ENCODE data around the gene RAMP2.
"Not testable (repeated sequence)": the region's sequence is repeated elsewhere in the genome, so short reads cannot be mapped to it uniquely, and the experiment has no call there.

Gene RAMP2

GRCh38 chr17:42760652-42761581, at the start of gene RAMP2:
Gene RAMP2, plus strand, starts transcription at chr17:42761227. Its CDS starts 35 bp downstream, at chr17:42761262.
- DNase-seq, result no peak

DNA sequence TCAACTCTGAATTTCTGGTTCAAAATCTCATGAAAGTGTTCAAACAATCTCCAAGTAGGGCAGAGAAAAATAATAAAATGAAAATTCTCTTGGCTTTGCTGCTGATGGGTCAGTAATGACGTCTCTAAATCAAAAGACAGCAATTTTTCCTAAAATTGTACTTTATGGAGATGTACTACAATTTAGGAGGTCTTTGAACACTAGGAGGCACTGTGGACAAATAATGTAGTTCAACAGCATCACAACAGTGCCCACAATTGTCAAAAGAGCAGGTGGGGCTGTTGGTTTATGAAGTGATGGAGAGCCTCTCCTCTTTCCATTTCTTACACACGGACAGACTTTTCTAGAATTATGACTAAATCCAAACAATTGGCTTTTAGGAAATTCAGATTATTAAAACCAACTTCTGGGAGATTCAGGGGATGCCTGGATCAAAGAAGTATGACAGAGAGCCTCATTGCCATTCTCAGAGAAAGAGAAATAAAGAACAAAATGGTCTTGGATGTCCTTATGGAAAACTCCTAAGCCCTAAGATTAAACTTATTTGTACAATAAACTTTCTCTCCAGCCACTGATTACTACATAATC, 39.9 kb upstream of the RAMP2 start:
- DNase-seq, result peak; percentile 41

DNA sequence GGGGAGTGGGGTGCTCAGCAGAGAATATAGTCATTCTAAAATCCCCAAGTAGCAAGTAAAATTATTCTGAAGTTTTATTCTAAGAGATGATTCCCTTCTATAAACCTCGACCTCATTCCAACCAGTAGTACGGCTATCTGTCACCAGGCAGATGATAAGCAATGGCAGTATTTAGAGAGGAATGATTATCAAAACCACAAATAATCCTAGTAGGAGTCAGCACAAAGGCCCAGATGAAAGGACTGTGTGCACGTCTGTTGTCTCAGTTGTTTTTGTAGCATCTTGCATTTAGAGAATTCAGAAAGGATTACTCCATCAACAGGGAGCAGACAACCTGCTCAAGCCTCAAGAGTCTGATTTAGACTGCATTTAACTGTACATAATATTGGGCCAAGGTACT, 37.4 kb upstream of the RAMP2 start:
- no peak for DNase-seq

DNA sequence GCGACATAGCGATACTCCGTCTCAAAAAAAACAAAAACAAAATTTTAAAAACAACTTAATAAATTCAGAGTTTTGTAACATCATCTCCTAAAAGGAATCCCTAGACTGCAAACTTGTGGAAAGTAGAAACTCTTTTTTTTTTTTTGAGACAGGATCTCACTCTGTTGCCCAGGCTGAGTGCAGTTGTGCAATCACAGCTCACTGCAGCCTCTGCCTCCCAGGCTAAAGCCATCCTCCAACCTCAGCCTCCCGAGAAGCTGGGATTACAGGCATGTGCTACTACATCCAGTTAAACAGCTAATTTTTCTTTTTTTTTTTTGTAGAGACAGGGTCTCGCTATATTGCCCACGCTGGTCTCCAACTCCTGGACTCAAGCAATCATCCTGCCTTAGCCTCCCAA, 35.9 kb upstream of the RAMP2 start:
- DNase-seq, result no peak

DNA sequence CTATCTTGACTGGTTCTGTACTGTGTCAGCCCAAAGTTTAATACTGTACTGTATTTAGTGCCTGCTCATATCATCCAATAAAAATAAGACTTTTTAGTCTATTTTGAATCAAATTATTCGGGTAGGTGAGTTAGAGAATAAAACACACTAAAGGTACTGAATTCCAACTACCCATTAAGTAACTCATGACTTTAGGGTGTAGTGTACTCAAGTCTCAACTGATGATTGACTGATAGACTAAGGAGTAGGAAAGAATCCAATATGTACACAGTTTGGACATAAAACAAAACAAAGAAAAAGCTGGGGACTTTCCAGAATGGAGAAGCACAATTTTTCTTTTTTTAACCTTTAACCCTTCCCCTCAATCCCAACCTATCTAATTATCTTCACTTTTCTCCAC, 20.3 kb upstream of the RAMP2 start:
- no peak for DNase-seq

DNA sequence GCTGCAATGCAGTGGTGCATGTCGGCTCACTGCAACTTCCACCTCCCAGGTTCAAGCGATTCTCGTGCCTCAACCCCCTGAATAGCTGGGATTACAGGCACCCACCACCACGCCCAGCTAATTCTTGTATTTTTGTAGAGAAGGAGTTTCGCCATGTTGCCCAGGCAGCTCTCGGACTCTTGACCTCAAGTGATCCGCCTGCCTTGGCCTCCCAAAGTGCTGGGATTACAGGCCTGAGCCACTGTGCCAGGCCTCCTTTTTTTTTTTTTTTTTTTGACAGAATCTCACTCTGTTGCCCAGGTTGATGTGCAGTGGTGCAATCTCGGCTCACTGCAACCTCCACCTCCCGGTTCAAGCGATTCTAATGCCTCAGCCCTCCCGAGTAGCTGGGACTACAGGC, 18.1 kb upstream of the RAMP2 start:
- DNase-seq, result not testable (repeated sequence)

DNA sequence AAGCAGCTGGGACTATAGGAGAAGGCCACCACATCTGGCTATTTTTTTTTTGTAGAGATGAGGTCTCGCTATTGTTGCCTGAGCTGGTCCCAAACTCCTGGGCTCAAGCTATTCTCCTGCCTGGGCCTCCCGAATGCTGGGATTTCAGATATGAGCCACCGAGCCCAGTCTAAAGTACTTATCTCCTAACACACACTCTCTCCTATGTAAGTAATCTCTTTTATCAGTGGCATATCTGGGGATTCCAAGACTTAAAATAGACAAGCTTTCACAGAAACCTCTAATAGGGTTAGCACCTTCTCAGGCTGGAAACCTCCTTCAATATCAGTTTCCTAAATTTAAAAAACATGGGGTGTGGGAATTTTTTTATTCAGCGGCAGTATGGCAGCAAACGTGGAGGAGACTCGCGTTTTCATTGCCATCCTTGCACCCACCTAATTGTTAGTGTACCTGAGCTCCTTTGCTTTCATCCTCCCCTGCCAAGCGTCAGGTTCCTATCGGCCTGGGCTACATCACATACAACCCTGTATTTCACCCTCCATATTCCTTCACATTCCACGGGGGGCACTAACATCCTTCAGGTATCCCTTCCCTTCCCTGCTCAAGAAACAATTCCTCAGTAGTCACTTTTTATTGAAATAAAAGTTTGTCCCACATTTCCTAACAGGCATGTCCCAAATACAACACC, 17.3 kb upstream of the RAMP2 start:
- no peak for DNase-seq

DNA sequence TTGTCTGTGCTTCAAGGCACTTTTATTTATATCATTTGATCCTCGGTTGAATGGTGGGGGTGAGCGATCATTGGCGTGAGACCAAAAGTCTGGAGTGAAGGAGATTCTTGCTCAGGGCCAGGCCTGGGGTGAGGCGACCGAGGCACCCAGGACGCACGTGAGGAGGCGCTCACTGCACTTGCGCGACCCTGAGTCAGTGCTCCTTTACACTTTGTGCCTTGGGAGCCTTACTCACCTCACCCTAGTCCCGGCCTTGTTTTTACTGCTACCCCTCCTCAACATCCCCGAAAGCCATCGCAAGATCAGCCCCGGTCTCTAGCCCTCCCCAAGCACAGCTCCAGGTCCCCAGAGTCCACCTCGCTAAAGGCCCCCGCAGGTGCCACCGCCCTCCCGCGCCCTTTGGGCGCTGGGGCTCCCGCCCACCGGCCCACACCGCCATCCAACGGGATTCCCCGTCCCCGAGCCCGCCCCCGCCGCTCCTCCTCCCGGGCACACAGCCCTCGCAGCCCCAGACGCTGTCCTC, 16.7 kb upstream of the RAMP2 start:
- DNase-seq, result no peak

DNA sequence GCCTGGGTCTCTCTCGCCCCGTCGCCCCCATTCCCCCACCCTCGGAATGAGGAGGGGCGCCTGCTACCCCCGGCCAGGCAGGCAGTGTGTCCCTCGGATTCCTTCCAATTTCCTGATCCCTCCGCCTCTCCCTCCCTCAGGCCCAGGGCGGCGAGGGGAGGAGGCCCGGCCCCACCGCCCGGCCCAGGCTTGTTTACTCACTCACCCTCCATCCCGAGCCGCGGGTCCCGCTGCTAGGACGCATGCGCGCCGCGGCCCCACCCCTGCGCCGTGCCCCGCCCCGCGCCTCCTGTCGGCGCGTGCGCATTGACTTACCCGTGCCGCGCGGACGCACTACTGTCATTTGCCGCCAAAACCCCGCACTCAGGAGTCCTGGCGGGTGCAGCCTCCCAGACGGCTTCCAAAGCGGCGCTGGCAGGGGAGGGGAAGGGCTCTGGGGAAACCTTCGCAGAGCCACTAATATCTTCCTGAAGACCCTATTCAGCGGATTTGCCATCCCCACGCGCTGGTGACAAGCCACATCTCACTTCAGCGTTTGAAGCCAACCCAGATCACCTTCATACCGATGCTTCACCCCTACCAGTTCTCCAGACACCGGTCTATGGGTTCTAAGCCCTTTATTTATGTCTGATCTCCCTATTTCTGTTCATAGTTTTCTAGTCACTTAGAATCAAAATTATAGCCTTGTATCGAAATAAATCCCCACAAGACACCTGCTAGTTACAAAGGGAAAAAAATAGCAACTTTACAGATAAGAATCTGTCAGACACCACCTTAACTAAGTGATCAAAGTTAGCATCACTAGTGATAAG, 16.0 kb upstream of the RAMP2 start, which contains the start of gene EZH1:
Gene EZH1, minus strand, starts transcription at position 235 of the 812 bp plus-strand sequence. CDS start 16,099 bp downstream, outside the sequence.
- DNase-seq, result peak; percentile 57

GRCh38 chr17:42748202-42748907, 12.7 kb upstream of the RAMP2 start:
- DNase-seq, result no peak

GRCh38 chr17:42748908-42749798, 11.9 kb upstream of the RAMP2 start:
- DNase-seq, result no peak

DNA sequence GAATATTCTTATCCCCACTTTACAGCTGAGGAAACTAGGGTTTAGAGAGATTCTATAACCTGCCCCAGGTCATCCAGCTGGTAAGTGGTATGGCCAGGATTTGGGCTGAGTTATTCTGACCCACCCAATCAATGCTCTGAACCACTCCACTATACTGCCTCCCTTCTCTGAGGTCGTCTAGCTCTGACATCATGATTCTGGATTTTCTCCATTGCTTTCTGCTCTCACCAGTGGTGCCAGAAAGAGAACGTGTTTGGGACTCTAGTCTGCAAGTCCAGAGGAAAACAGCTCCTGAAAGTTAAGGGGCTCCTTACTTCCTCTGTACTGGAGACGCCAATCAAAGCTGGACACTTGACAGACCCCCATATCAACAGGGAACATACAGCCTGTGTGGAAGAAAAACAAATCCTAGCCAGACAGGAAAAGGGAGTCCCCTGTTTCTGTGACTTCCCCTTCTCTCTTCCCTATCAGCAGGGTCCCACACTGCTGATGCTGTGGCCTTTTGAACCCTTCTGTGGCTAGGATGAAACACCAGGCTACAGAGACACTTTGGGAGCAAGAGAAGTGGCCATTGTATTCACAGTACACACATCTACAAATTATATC, 10.2 kb upstream of the RAMP2 start:
- no peak for DNase-seq

- no peak for DNase-seq
Measured at GRCh38 chr17:42751628-42752027, 9.4 kb upstream of the RAMP2 start.

DNA sequence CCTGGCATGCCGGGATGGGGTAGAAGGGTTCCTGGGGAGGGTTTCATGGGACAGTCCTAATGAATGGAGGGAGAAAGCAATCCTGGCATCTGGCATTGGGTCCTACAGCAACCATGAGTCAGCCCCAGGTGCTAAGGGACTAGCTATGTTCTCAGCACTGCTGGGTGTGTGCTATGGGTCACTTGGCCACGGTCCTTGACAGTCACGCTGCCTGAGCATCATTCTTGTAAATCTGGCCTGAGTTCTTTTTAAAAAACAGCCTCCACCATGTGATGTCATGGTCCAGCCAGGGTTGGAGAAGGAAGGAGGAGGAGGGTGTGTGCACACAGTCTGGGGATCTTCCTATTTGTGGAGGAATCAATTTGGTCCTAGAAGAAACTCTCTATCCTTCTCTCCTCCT, 6.2 kb upstream of the RAMP2 start:
- no peak for DNase-seq

DNA sequence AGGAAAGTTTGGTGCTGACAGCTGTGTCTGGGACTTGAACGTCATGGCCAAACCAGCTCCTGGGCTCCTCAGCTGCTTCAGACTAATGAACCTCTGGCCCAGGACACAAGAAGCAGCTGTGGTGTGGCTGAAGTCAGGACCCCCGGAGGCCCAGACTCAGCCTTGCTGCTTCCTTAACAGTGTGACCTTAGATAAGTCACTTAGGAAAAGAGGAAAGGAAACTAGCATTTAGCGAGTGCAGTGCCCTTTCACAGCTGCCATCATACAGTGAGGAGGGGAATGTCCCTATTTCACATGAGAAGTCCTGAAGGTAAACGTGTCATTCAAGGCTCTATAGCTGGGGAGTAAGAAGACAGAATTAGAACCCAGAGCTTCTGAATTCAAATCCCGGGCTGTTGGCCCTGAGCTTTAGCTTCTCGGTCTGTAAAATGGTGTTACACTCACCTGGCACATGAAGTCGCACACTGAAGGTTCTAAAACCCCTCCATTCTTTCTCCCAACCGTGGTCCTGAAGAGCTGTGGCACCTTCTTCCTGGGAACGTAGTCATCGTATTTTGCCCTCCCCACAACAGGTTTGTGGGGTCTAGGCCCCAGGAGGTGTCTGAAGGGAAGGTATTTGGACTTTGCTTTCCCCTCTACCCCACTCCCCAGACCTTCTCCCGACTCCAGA, 910 bp upstream of the RAMP2 start:
- no peak for DNase-seq

DNA sequence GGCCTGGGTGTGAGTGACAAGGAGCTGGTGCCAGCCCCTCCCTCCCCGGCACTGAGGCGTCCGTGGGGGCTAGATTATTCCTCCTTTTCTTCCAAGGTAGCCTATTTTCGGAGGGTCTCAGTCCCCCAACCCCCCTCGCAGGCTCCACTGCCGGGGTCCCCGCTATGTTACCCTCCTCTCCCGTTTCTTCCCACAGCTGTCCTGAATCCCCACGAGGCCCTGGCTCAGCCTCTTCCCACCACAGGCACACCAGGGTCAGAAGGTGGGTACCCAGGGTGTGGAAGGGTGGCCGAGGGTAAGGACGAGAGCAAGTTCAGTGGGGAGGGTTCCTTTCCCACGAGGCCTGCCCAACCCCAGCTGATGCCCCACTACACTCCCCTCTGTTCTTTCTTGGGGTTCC, 611 bp downstream of the RAMP2 start:
- DNase-seq, result no peak

DNA sequence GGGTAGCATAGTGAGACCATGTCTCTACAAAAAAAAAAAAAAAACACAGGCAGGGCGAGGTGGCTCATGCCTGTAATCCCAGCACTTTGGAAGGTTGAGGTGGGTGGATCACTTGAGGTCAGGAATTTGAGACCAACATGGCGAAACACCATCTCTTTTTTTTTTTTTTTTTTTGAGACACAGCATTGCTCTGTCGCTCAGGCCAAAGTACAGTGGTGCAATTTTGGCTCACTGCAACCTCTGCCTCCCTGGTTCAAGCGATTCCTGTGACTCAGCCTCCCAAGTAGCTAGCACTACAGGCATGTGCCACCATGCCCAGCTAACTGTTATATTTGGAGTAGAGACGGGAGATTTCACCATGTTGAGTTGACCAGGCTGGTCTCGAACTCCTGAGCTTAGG, 5.1 kb downstream of the RAMP2 start:
- DNase-seq, result no peak

DNA sequence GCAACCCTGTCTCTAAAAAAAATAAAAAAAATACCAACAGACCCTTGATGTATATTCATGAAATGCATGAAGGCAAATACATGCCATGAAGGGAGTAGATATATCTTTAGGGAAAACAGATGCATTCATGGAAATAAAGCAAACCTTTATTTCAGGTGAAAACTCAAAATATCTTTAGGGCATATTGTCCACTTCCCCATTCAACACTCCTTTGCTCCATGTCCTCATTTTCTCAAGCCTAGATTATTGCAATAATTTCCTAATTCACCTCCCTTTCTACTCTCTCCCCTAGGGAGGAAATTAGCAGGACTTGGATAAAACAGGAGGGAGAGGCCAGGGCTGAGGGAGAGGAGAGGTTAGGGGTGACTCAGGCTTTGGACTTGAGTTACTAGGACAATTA, 6.5 kb downstream of the RAMP2 start:
- no peak for DNase-seq

DNA sequence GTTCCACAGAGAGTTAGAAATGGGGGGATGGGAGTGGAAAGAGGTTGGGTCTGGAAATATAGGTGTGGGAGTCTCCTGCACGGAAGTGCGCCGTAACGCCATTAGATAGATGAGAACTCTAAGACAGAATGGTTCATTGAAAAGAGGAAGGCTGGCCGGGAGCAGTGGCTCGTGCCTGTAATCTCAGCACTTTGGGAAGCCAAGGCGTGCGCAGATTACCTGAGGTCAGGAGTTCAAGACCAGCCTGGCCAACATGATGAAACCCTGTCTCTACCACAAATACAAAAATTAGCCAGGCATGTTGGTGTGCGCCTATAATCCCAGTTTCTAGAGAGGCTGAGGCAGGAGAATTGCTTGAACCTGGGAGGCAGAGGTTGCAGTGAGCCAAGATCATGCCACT, 7.0 kb downstream of the RAMP2 start:
- DNase-seq, result not testable (repeated sequence)

DNA sequence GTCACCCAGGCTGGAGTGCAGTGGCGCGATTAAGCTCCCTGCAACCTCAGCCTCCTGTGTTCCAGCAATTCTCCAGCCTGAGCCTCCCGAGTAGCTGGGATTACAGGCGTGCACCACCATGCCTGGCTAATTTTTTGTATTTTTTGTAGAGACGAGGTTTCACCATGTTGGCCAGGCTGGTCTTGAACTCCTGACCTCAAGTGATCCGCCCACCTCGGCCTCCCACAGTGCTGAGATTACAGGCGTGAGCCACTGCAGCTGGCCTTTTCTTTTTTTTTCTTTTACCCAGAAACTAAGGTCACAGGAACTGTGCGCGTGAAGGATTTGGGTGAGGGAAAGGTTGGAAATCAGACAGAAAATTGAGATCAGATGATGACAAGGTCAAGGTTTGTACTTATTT, 8.9 kb downstream of the RAMP2 start:
- not testable (repeated sequence) for DNase-seq

Data from KG1 (cell line).